Mucosa of descending colon (tissue), 3 donors: ENCODE results near the gene SYTL3. TPM values are rescaled to one million over a fixed set of nuclear protein-coding genes. Genes with fewer than 3 reads are reported as not detected.
"Not testable (repeated sequence)": the region's sequence is repeated elsewhere in the genome, so short reads cannot be mapped to it uniquely, and the experiment has no call there.

Source experiments
- ATAC-seq: fragments of 200-7000 bp; cut with Tn5 transposase; one replicate; pipeline ENCODE4 v1.9.1; 2020; ENCODE audit warnings: mild to moderate bottlenecking, moderate library complexity
- DNase-seq, 3 donors: peaks; one replicate each; pipeline ENCODE4 v3.0.0-alpha.2; 2020
- H3K36me3 ChIP-seq: fragments of 200-600 bp; one replicate; pipeline ENCODE4 v1.8.0; 2021; ENCODE audit warnings: low read depth, mild to moderate bottlenecking
- H3K4me1 ChIP-seq: fragments of 200-600 bp; one replicate; pipeline ENCODE4 v1.8.0; 2021; ENCODE audit warnings: low read depth, mild to moderate bottlenecking
- H3K4me3 ChIP-seq: fragments of 200-600 bp; one replicate; pipeline ENCODE4 v1.8.0; 2021; ENCODE audit warnings: mild to moderate bottlenecking
- H3K9me3 ChIP-seq: fragments of 200-600 bp; one replicate; pipeline ENCODE4 v1.8.0; 2021; ENCODE audit warnings: mild to moderate bottlenecking
- intact Hi-C, 2 donors: fragments of 100-400 bp; cut with DNase I in 1 of 2; cut with micrococcal nuclease in 1 of 2; formaldehyde crosslinking; loops; one replicate each; pipeline versions ENCODE4 v1.11.0 to v1.11.1; 2022; cut with DNase I, micrococcal nuclease
- total RNA-seq, 3 donors: library from RNA; stranded (reverse); fragmentation: NEBNext Ultra II Directional in 2 of 3; extraction: Animal tissue kit (Norgen Biotek cat#: 25700) in 2 of 3; gene quantifications; one replicate each; pipeline versions ENCODE4 v1.2.1 to v1.2.4, GENCODE V29; 2021 to 2023
- TF ChIP-seq, protein P1 (sequence below): fragments of 200-600 bp; IDR thresholded peaks from one replicate; pipeline ENCODE4 v1.8.0; 2022; ENCODE audit warnings: antibody characterized with exemption, mild to moderate bottlenecking
- donor health status: DM: no; HTN: no; CAD: no; lungs with moderate emphysema.
- donor health status: DM: no; HTN: no; CAD: no.
- donor health status: DM: no; HTN: yes; CAD: no.

The SYTL3 gene
- total RNA-seq, 3 donors from 2014 or later: 2.8 to 4.7 (median 4.4) TPM

DNA sequence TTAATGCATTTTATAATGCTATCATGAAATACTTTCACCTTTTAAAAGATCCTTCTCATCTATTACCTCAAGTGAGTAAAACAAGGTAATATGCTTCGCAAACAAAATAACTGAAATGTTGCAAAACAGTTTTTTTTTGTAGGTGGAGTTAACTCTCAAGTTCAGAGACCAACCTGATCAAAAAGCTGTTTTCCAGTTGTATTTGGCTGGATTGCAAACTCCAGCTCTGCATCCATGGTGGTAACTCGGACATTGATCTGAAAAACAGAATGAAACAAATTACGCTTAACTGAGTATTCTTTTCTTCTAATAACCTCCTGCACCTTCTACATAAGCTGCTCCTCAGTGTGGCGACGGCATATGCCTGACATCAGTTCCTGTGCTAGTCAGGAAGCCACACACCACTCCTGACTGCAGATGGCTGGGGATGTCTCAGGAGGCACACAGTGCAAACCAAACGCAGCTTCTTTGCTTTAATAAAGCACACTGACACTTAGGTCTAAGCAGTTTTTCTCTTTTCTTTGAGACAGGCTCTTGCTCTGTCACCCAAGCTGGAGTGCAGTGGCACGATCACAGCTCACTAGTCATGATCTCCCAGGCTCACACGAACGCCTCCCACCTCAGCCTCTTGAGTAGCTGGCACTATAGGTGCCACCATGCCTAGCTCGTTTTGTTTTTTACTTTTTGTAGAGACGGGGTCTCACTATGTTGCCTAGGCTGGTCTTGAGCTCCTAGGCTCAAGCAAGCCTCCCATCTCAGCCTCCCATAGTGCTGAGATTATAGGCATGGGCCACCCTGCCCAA lies 139.5 kb downstream of the SYTL3 start:
- TF ChIP-seq, protein P1, sequence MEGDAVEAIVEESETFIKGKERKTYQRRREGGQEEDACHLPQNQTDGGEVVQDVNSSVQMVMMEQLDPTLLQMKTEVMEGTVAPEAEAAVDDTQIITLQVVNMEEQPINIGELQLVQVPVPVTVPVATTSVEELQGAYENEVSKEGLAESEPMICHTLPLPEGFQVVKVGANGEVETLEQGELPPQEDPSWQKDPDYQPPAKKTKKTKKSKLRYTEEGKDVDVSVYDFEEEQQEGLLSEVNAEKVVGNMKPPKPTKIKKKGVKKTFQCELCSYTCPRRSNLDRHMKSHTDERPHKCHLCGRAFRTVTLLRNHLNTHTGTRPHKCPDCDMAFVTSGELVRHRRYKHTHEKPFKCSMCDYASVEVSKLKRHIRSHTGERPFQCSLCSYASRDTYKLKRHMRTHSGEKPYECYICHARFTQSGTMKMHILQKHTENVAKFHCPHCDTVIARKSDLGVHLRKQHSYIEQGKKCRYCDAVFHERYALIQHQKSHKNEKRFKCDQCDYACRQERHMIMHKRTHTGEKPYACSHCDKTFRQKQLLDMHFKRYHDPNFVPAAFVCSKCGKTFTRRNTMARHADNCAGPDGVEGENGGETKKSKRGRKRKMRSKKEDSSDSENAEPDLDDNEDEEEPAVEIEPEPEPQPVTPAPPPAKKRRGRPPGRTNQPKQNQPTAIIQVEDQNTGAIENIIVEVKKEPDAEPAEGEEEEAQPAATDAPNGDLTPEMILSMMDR: no peak
- peak; percentile 39 for ATAC-seq
- peaks cover 9% of the 10 kb centered on the region for H3K36me3 ChIP-seq
- intact Hi-C loops: no loop called here
- no peaks in the 10 kb centered on the region for H3K9me3 ChIP-seq
- H3K4me1 ChIP-seq: peaks cover 23% of the 10 kb centered on the region
- DNase-seq: no peak
- H3K4me3 ChIP-seq: no peak overlapping the region

DNA sequence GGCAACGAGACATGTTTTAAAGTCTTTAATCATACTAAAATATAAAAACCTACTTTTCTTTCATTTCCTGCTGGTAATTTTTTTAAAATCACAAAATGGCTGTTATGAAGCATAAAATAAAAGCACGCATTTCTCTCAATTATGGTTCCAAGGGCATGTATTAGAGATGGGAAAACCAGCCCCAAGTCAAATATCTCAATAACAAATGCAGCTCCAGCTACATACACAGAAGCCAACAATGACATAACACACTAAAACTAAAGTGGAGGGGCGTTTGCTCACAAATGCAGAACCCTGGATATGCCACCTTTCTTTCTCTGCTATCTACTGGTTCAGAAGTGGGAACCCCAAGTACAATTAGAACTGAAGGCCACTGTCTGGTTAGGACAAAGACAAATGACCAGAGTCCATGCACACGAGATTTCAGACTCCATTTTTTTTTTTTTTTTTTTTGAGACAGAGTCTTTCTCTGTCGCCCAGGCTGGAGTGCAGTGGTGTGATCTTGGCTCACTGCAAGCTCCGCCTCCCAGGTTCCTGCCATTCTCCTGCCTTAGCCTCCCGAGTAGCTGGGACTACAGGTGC lies 141.5 kb downstream of the SYTL3 start:
- Histone ChIP-seq H3K36me3 (no peaks in the 10 kb centered on the region), H3K4me1 (peaks cover 42% of the 10 kb centered on the region), H3K9me3 (no peaks in the 10 kb centered on the region), H3K4me3 (no peak overlapping the region)
- ATAC-seq (no peak), DNase-seq (no peak)
- TF ChIP-seq, protein P1: no peak
- intact Hi-C loops: no loop called here

DNA sequence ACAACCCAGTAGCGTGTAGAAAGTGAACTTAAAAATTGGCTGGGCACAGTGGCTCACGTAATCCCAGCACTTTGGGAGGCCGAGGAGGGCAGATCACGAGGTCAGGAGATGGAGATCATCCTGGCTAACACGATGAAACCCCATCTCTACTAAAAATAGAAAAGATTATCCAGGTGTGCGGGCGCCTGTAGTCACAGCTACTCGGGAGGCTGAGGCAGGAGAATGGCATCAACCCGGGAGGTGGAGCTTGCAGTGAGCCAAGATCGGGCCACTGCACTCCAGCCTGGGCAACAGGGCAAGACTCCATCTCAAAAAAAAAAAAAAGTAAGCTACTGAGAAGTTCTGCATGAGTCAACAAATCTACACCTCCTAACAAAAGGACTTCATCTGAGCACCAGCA lies 142.7 kb downstream of the SYTL3 start:
- H3K4me3 ChIP-seq, ATAC-seq, H3K36me3 ChIP-seq, DNase-seq, H3K9me3 ChIP-seq, intact Hi-C loops: not testable (repeated sequence)
- H3K4me1 ChIP-seq: peaks cover 47% of the 10 kb centered on the region

DNA sequence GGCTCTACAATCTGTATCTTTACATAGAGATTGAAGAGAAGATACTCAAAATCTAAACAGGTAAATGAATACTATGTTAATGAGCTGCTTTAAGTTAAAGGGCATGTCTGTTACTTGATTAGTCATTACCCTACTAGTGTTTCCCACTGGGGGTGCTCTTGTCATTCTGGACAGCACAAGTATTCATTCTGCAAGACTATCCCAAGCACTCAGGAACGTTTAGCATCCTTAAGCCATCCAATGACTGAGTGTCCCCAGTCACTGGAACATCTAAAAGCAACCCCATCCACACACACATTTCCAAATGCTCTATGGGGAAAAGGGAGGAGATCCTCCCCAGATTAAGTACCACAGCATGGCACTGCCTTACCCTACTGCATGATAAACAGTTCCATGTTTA lies 143.6 kb downstream of the SYTL3 start:
- TF ChIP-seq, protein P1: no peak
- Histone ChIP-seq H3K4me1 (peaks cover 47% of the 10 kb centered on the region), H3K36me3 (no peaks in the 10 kb centered on the region), H3K4me3 (no peak overlapping the region), H3K9me3 (no peaks in the 10 kb centered on the region)
- DNase-seq (no peak), ATAC-seq (peak; percentile 32)
- intact Hi-C loops: no loop called here

DNA sequence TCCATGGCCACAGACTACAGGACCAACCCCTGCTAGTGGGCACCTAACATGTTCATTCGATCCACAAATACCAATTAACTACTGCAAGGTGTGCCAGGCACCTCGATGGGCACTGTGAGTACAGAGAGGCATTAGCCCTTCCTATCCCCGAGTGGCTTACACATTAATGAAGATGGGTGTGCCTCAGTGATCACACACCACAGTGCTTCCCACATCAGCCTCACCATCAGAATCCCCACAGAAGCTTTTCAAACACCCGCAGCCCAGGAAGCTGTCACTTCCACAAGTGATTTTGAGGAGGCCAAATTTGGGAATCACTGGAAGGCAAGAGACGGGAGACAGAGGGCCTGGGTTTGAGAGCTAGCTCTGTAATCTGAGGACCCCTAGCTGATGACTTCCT lies 145.7 kb downstream of the SYTL3 start:
- H3K4me3 ChIP-seq: no peak overlapping the region
- intact Hi-C loops: no loop called here
- no peak for DNase-seq
- no peaks in the 10 kb centered on the region for H3K36me3 ChIP-seq
- TF ChIP-seq, protein P1: no peak
- peaks cover 62% of the 10 kb centered on the region for H3K4me1 ChIP-seq
- no peaks in the 10 kb centered on the region for H3K9me3 ChIP-seq
- ATAC-seq: peak; percentile 39

DNA sequence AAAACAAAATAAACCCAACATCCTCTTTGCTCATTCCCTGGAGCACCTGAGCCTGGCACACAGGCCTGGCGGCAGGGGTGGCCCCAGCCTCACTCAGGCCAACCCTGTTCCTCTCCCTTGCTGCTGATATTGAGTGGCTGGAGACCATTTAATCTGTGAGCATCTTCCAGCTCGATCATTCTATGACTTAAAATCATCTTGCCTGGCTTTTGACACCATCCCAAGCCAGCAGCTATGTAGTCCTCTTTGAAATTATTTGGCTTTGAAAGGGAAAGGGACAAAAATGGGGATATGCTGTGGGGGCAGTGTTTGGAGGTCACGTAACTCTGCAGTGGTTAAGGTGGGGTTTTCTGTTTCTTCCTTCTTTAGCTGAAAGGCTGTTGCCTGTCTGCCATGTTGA lies 146.5 kb downstream of the SYTL3 start:
- no peak for ATAC-seq
- peaks cover 70% of the 10 kb centered on the region for H3K4me1 ChIP-seq
- intact Hi-C loops: no loop called here
- no peak for DNase-seq
- TF ChIP-seq, protein P1: no peak
- H3K9me3 ChIP-seq: no peaks in the 10 kb centered on the region
- no peaks in the 10 kb centered on the region for H3K36me3 ChIP-seq
- H3K4me3 ChIP-seq: no peak overlapping the region
